SK-N-SH treated with all-trans-retinoic acid at 6 μM for 48 hours (cell line): ENCODE measurements around the gene SENP5.

Experiments used
- CREB5 ChIP-seq: fragments of 250-450 bp; sonication (Bioruptor Pico); IDR thresholded peaks from 2 replicates; pipeline ENCODE4 v1.5.1; 2020; ENCODE audit warnings: low read depth, mild to moderate bottlenecking, moderate library complexity
- CSRNP3 ChIP-seq: fragments of 250-450 bp; sonication (Bioruptor Pico); IDR thresholded peaks from 2 replicates; pipeline ENCODE4 v1.5.1; 2021; ENCODE audit warnings: mild to moderate bottlenecking, moderate library complexity
- ESRRG ChIP-seq: fragments of 250-450 bp; sonication (Bioruptor Pico); IDR thresholded peaks from 2 replicates; pipeline ENCODE4 v1.6.1; 2021; ENCODE audit warnings: mild to moderate bottlenecking
- RARB ChIP-seq: fragments of 250-450 bp; sonication (Bioruptor Pico); IDR thresholded peaks from 2 replicates; pipeline ENCODE4 v1.8.0; 2021; ENCODE audit warnings: mild to moderate bottlenecking, moderate library complexity
- TOX ChIP-seq: fragments of 250-450 bp; sonication (Bioruptor Pico); IDR thresholded peaks from 2 replicates; pipeline ENCODE4 v1.8.0; 2021; ENCODE audit warnings: mild to moderate bottlenecking, moderate library complexity, borderline replicate concordance
- ZC3H10 ChIP-seq: fragments of 250-450 bp; sonication (Bioruptor Pico); IDR thresholded peaks from 2 replicates; pipeline ENCODE4 v1.5.1; 2021; ENCODE audit warnings: mild to moderate bottlenecking, moderate library complexity
- ZFP30 ChIP-seq: fragments of 450-650 bp; formaldehyde crosslinking; IDR thresholded peaks from 2 replicates; pipeline ENCODE4 v1.5.0; 2022; ENCODE audit warnings: mild to moderate bottlenecking, moderate library complexity
- ZNF565 ChIP-seq: fragments of 450-650 bp; formaldehyde crosslinking; conservative IDR thresholded peaks from 2 replicates; pipeline ENCODE4 v1.5.0; 2020; ENCODE audit warnings: low read depth, mild to moderate bottlenecking, moderate library complexity
- TF ChIP-seq, protein P1 (sequence below): fragments of 250-450 bp; sonication (Bioruptor Pico); IDR thresholded peaks from 2 replicates; pipeline ENCODE4 v1.8.0; 2021; ENCODE audit warnings: low read depth, mild to moderate bottlenecking, moderate library complexity, borderline replicate concordance
- TF ChIP-seq, protein P2 (sequence below): fragments of 250-450 bp; sonication (Bioruptor Pico); IDR thresholded peaks from 2 replicates; pipeline ENCODE4 v1.8.0; 2020; ENCODE audit warnings: mild to moderate bottlenecking, moderate library complexity, borderline replicate concordance

DNA sequence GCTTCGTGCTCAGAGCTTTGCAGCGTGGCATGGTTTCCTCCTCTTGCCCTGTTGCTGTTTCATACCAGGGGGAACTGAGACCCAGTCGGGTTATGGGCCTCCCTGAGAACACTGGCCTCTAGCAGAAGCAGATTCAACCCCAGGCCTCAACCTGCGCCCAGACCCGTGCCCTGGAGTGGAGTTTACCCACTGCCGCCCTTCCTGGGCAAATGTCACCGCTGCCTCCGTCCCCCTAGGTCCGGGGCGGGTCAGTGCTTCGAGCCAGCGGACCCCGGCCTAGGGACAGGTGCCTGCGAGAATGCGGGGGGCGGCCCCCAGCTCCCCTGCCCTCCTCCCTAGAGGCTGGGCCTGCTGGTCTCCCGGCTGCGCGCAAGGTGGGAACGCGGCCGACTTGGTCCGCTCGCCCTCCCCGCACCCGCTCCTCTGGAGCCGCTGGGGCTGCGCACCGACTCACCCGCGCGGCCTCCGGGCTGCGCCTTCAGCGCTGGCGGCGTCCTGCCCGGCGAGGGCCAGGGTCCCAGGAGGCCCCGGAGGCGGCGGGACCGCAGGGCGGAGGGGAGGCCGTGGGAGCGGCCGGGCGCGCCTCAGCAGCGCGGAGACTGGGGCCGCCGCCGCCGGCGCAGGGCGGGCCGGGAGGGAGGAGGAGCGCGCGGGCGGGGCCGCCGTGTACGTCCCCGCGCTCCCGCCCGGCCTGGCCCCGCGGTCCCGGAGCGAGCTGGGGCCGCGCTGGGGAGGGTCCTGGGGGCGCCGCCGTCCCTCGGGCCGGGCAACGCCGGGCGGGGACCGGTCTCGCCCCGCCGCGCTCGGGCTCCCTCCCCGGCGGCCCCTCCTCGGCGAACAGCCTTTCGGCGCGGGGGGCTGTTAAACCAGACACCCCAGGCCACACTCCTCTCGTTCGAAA, 100.8 kb downstream of the SENP5 start, which contains the start of gene PIGZ:
- no peak for TF ChIP-seq ESRRG (CRISPR knock-in tag)
- no peak for TF ChIP-seq ZC3H10
- TF ChIP-seq CSRNP3 (CRISPR knock-in tag), result no peak
- no peak for TF ChIP-seq ZFP30 (CRISPR knock-in tag)
- no peak for TF ChIP-seq TOX
- TF ChIP-seq, protein P1, sequence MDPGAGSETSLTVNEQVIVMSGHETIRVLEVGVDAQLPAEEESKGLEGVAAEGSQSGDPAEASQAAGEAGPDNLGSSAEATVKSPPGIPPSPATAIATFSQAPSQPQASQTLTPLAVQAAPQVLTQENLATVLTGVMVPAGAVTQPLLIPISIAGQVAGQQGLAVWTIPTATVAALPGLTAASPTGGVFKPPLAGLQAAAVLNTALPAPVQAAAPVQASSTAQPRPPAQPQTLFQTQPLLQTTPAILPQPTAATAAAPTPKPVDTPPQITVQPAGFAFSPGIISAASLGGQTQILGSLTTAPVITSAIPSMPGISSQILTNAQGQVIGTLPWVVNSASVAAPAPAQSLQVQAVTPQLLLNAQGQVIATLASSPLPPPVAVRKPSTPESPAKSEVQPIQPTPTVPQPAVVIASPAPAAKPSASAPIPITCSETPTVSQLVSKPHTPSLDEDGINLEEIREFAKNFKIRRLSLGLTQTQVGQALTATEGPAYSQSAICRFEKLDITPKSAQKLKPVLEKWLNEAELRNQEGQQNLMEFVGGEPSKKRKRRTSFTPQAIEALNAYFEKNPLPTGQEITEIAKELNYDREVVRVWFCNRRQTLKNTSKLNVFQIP (CRISPR knock-in tag), result no peak
- TF ChIP-seq CREB5 (CRISPR knock-in tag), result no peak
- TF ChIP-seq RARB (CRISPR knock-in tag), result no peak
- TF ChIP-seq, protein P2, sequence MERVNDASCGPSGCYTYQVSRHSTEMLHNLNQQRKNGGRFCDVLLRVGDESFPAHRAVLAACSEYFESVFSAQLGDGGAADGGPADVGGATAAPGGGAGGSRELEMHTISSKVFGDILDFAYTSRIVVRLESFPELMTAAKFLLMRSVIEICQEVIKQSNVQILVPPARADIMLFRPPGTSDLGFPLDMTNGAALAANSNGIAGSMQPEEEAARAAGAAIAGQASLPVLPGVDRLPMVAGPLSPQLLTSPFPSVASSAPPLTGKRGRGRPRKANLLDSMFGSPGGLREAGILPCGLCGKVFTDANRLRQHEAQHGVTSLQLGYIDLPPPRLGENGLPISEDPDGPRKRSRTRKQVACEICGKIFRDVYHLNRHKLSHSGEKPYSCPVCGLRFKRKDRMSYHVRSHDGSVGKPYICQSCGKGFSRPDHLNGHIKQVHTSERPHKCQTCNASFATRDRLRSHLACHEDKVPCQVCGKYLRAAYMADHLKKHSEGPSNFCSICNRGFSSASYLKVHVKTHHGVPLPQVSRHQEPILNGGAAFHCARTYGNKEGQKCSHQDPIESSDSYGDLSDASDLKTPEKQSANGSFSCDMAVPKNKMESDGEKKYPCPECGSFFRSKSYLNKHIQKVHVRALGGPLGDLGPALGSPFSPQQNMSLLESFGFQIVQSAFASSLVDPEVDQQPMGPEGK, result no peak
- TF ChIP-seq ZNF565, result no peak
